Stomach (tissue), 4 donors: Measurements from ENCODE around the gene PLN.

ENCODE experiments used
- EP300 ChIP-seq: sonication (generic); formaldehyde crosslinking; IDR thresholded peaks from one replicate; pipeline ENCODE4 v1.6.1; 2017; ENCODE audit warnings: antibody characterized with exemption
- POLR2A ChIP-seq, 4 donors: fragments of 450-650 bp; IDR thresholded peaks; one replicate each; pipeline ENCODE4 v1.6.1; 2016; ENCODE audit warnings: antibody characterized with exemption in 4 of 4, control low read depth in 2 of 4, mild to moderate bottlenecking in 1 of 4, moderate library complexity in 1 of 4
- POLR2AphosphoS5 ChIP-seq, 3 donors: sonication (generic); formaldehyde crosslinking; IDR thresholded peaks; one replicate each; pipeline ENCODE4 v1.6.1; 2016; ENCODE audit warnings: antibody characterized with exemption in 3 of 3
- TF ChIP-seq, protein P1 (sequence below), 7 experiments: fragments of 450-650 bp in 4 of 7; fragments of 200-600 bp in 3 of 7; sonication (generic) in 3 of 7; IDR thresholded peaks; one replicate each; pipeline ENCODE4 v1.5.1; 2016 to 2019; ENCODE audit warnings: antibody characterized with exemption in 7 of 7, control low read depth in 2 of 7, mild to moderate bottlenecking in 1 of 7

DNA sequence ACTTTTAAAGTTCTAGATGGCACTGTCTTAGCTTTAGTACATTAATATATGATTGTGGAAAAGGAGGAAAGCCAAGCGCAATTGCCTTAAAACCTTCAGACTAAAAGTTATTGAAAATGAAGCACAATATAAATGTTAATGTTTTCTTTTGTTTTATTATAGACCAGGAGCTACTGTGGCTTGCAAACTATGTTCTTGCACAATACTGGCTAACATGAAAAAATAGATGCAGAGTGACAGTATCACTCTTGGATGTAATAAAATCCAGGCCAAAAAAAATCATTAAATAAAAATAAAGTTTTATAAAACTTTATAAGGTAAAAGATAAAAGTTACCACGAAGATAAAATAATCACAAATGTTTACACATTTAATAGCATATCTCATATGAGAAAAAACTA lies 18.3 kb upstream of the PLN start:
- TF ChIP-seq, protein P1, sequence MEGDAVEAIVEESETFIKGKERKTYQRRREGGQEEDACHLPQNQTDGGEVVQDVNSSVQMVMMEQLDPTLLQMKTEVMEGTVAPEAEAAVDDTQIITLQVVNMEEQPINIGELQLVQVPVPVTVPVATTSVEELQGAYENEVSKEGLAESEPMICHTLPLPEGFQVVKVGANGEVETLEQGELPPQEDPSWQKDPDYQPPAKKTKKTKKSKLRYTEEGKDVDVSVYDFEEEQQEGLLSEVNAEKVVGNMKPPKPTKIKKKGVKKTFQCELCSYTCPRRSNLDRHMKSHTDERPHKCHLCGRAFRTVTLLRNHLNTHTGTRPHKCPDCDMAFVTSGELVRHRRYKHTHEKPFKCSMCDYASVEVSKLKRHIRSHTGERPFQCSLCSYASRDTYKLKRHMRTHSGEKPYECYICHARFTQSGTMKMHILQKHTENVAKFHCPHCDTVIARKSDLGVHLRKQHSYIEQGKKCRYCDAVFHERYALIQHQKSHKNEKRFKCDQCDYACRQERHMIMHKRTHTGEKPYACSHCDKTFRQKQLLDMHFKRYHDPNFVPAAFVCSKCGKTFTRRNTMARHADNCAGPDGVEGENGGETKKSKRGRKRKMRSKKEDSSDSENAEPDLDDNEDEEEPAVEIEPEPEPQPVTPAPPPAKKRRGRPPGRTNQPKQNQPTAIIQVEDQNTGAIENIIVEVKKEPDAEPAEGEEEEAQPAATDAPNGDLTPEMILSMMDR (IDR thresholded peaks at IDR 0.05) = no peak
- TF ChIP-seq EP300 (no peak), POLR2A (IDR thresholded peaks at IDR 0.05) (no peak), POLR2AphosphoS5 (IDR thresholded peaks at IDR 0.05) (no peak)
